ENCODE results near the gene OR8B3. TPM values are rescaled to one million over a fixed set of nuclear protein-coding genes. Genes with fewer than 3 reads are reported as not detected.

OR8B3 gene
- total RNA-seq, 1 donor from 2014 or later: not detected

DNA sequence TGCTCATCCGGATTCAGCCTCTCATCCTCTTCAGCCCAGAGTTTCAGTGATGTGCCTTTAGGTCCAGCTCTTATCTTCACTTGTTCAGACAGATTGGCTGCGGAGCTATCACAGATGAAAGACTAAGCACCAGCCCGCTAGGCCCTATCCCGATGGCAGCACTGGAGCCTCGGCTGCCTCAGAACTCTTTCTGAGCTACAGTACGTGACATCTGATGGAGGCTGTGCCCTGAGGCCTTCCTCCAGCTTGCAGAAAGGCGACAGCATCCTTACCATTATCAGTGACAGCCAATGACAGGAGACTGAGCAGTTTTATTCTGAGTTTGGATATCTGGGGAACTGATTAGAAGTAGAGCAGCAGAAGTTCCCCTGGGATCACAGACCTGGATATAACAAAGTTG lies 42.7 kb upstream of the OR8B3 start:
- Histone ChIP-seq H3K36me3 (no peaks in the 10 kb centered on the region), H3K27ac (replicated peaks) (no peak overlapping the region), H3K4me3 (no peak overlapping the region), H3K27me3 (ENCODE audit: low read depth) (peaks cover 14% of the 10 kb centered on the region), H3K9me3 (replicated peaks) (no peaks in the 10 kb centered on the region), H3K4me1 (no peaks in the 10 kb centered on the region)
- DNase-seq: no peak
- intact Hi-C loops (cut with micrococcal nuclease): no loop called here
- TF ChIP-seq, protein P1, sequence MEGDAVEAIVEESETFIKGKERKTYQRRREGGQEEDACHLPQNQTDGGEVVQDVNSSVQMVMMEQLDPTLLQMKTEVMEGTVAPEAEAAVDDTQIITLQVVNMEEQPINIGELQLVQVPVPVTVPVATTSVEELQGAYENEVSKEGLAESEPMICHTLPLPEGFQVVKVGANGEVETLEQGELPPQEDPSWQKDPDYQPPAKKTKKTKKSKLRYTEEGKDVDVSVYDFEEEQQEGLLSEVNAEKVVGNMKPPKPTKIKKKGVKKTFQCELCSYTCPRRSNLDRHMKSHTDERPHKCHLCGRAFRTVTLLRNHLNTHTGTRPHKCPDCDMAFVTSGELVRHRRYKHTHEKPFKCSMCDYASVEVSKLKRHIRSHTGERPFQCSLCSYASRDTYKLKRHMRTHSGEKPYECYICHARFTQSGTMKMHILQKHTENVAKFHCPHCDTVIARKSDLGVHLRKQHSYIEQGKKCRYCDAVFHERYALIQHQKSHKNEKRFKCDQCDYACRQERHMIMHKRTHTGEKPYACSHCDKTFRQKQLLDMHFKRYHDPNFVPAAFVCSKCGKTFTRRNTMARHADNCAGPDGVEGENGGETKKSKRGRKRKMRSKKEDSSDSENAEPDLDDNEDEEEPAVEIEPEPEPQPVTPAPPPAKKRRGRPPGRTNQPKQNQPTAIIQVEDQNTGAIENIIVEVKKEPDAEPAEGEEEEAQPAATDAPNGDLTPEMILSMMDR (IDR thresholded peaks at IDR 0.05; ENCODE audit: borderline replicate concordance): no peak

DNA sequence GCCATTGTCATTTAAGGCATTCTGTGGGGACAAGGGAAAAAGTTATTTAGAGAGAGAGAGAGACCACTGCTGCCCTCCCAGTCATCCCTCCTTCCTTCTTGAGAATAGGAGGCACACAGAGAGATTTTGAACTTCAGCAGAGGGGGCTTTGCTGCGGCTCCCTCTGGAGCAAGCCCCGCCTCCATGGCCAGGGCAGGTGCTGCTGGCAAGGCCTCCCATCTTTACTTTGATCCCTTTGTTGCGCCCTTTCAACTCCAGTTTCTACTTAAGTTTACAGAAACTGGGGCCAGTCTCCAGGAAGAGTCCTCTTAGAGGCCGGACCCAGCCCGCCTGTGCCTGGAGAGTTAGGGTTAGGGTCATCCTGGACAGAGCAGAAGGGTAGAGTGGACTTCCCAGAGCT lies 42.3 kb upstream of the OR8B3 start:
- no peak overlapping the region for H3K4me3 ChIP-seq
- TF ChIP-seq, protein P1 (IDR thresholded peaks at IDR 0.05; ENCODE audit: borderline replicate concordance): no peak
- H3K9me3 ChIP-seq (replicated peaks): no peaks in the 10 kb centered on the region
- no peaks in the 10 kb centered on the region for H3K36me3 ChIP-seq
- peaks cover 18% of the 10 kb centered on the region for H3K27me3 ChIP-seq (ENCODE audit: low read depth)
- DNase-seq: no peak
- no peak overlapping the region for H3K27ac ChIP-seq (replicated peaks)
- intact Hi-C loops (cut with micrococcal nuclease): no loop called here
- H3K4me1 ChIP-seq: no peaks in the 10 kb centered on the region

DNA sequence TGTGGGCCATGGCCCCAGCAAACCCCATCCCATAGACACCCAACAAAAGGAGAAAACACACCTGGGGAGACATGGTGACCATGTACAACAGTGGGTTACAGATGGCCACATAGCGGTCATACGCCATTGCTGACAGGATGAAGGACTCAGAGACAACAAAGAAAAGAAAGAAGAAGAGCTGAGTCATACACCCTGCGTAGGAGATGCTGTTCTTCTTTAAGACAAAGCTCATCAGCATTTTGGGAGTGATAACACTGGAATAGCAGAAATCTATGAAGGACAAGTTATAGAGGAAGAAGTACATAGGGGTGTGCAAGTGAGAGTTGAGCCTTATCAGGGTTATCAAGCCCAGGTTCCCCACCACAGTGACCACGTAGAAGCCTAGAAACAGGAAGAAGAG lies 41.8 kb upstream of the OR8B3 start:
- no peaks in the 10 kb centered on the region for H3K4me1 ChIP-seq
- intact Hi-C loops (cut with micrococcal nuclease): no loop called here

DNA sequence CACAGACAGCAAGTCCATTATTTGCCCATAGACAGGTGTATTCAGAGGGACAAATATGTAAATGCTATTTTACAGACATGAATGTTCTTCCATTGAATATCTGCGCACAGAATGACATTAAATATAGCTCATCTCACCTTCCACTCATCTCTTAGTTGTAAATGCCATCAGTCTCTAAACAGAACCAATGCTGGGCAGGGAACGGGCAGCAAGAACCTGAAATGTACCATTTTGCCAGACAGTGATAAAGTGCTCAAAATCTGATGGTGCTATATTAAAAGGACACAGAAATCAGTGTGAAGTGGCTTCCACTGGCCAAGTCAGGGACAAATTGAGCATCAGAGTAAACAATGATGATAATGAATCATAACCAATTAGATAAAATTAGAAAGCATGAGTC lies 35.9 kb upstream of the OR8B3 start:
- Histone ChIP-seq H3K27ac (replicated peaks) (no peak overlapping the region), H3K9me3 (replicated peaks) (peaks cover 9% of the 10 kb centered on the region), H3K4me1 (no peaks in the 10 kb centered on the region), H3K4me3 (no peak overlapping the region), H3K27me3 (ENCODE audit: low read depth) (peaks cover 19% of the 10 kb centered on the region), H3K36me3 (no peaks in the 10 kb centered on the region)
- intact Hi-C loops (cut with micrococcal nuclease): no loop called here
- TF ChIP-seq, protein P1 (IDR thresholded peaks at IDR 0.05; ENCODE audit: borderline replicate concordance): no peak
- DNase-seq: no peak

More for the DNA sequence above, 41.8 kb upstream of the OR8B3 start:
- DNase-seq: no peak
- Histone ChIP-seq H3K27me3 (ENCODE audit: low read depth) (peaks cover 23% of the 10 kb centered on the region), H3K27ac (replicated peaks) (no peak overlapping the region), H3K4me3 (no peak overlapping the region), H3K9me3 (replicated peaks) (no peaks in the 10 kb centered on the region), H3K36me3 (no peaks in the 10 kb centered on the region)
- TF ChIP-seq, protein P1 (IDR thresholded peaks at IDR 0.05; ENCODE audit: borderline replicate concordance): no peak

DNA sequence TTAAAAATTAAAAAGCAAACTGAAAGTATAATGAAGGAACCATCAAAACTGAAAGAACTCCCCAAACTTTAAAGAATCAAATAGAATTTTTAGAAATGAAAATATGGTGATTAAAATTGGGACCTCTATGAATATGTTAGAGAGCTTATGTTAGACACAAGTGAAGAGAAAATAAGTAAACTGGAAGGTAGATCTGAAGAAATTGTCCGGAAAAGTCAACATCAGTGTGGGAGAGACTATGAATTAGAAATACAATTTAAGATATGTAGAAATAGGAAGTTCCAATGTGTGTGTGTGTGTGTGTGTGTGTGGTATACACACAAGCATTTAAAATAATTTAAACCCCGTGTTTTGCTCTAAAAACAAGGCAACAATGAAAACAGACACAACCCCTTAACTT lies 30.8 kb upstream of the OR8B3 start:
- TF ChIP-seq, protein P1 (IDR thresholded peaks at IDR 0.05; ENCODE audit: borderline replicate concordance): no peak
- DNase-seq: no peak
- Histone ChIP-seq H3K9me3 (replicated peaks) (peaks cover 22% of the 10 kb centered on the region), H3K36me3 (no peaks in the 10 kb centered on the region), H3K4me3 (no peak overlapping the region), H3K27ac (replicated peaks) (no peak overlapping the region), H3K27me3 (ENCODE audit: low read depth) (no peaks in the 10 kb centered on the region), H3K4me1 (no peaks in the 10 kb centered on the region)
- intact Hi-C loops (cut with micrococcal nuclease): no loop called here
